Measurements from ENCODE around the gene BCCIP.

DNA sequence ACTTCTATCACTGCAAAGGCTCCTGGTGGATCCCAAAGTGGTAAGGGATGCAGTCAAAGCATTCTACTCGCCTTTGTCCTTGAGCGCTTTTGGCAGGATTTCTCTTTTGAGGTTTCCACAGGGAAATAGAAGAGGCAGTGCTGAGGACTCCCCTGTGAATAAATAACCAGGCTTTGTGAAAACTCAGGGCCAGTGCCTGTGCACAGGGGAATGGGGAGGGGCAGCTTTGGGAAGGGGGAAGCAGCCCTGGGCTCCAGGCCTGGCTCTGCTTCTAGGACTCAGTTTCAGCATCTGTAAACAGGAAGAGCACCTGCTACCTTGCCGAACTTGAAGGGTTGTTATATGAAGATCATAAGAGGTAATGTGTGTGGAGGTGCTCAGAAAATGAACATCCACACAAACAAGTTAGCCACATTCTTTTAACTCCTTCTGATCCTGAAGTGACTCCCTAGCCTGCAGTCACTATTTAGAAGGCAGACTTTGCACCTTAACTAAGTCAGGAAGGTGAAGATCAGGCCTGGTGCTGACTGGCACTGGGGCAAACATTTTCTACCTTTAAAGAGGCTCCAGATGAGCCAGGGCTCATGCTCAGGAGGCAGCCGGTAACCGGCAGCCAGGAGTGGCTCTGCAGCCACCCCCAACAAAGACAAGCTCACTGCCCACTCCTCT lies 25.2 kb upstream of the BCCIP start:
- TF ChIP-seq, protein P1, sequence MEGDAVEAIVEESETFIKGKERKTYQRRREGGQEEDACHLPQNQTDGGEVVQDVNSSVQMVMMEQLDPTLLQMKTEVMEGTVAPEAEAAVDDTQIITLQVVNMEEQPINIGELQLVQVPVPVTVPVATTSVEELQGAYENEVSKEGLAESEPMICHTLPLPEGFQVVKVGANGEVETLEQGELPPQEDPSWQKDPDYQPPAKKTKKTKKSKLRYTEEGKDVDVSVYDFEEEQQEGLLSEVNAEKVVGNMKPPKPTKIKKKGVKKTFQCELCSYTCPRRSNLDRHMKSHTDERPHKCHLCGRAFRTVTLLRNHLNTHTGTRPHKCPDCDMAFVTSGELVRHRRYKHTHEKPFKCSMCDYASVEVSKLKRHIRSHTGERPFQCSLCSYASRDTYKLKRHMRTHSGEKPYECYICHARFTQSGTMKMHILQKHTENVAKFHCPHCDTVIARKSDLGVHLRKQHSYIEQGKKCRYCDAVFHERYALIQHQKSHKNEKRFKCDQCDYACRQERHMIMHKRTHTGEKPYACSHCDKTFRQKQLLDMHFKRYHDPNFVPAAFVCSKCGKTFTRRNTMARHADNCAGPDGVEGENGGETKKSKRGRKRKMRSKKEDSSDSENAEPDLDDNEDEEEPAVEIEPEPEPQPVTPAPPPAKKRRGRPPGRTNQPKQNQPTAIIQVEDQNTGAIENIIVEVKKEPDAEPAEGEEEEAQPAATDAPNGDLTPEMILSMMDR (IDR thresholded peaks at IDR 0.05) = no peak
- no peak for TF ChIP-seq POLR2AphosphoS5 (IDR thresholded peaks at IDR 0.05)
- TF ChIP-seq POLR2A (IDR thresholded peaks at IDR 0.05; ENCODE audit: low read depth) = no peak
- TF ChIP-seq EP300 (IDR thresholded peaks at IDR 0.05) = no peak

All from esophagus muscularis mucosa (tissue), 4 donors.